Nephron (organoid): ENCODE results near the gene NELFCD.

ENCODE experiments used
- H3K27ac Mint-ChIP-seq, 3 experiments: 2 replicates each; pipeline ENCODE4 v1.8.0; 2020; ENCODE audit warnings: mixed read lengths in 3 of 3, mild to moderate bottlenecking in 2 of 3, moderate library complexity in 1 of 3
- H3K27me3 Mint-ChIP-seq: 2 replicates; pipeline ENCODE4 v1.8.0; 2021; ENCODE audit warnings: low read depth, mild to moderate bottlenecking, moderate library complexity, mixed read lengths
- H3K36me3 Mint-ChIP-seq: 2 replicates; pipeline ENCODE4 v1.8.0; 2020; ENCODE audit warnings: low read depth, mixed read lengths
- H3K4me1 Mint-ChIP-seq: 2 replicates; pipeline ENCODE4 v1.8.0; 2020; ENCODE audit warnings: mixed read lengths
- H3K4me3 Mint-ChIP-seq, 3 experiments: 2 replicates each; pipeline ENCODE4 v1.8.0; 2020; ENCODE audit warnings: mild to moderate bottlenecking in 3 of 3, mixed read lengths in 3 of 3, moderate library complexity in 2 of 3
- H3K9me3 Mint-ChIP-seq: 2 replicates; pipeline ENCODE4 v1.8.0; 2020; ENCODE audit warnings: mixed read lengths
- TF ChIP-seq, protein P1 (sequence below), 3 experiments: fragments of 200-600 bp; sonication (generic); IDR thresholded peaks; one replicate each; pipeline ENCODE4 v1.5.0; 2021; ENCODE audit warnings: antibody characterized with exemption in 3 of 3; ENCODE audit not compliant: unreplicated experiment in 3 of 3

NELFCD gene

GRCh38 chr20:58988565-58988882, 7.5 kb downstream of the NELFCD start:
- no peak overlapping the region for H3K27ac Mint-ChIP-seq
- TF ChIP-seq, protein P1, sequence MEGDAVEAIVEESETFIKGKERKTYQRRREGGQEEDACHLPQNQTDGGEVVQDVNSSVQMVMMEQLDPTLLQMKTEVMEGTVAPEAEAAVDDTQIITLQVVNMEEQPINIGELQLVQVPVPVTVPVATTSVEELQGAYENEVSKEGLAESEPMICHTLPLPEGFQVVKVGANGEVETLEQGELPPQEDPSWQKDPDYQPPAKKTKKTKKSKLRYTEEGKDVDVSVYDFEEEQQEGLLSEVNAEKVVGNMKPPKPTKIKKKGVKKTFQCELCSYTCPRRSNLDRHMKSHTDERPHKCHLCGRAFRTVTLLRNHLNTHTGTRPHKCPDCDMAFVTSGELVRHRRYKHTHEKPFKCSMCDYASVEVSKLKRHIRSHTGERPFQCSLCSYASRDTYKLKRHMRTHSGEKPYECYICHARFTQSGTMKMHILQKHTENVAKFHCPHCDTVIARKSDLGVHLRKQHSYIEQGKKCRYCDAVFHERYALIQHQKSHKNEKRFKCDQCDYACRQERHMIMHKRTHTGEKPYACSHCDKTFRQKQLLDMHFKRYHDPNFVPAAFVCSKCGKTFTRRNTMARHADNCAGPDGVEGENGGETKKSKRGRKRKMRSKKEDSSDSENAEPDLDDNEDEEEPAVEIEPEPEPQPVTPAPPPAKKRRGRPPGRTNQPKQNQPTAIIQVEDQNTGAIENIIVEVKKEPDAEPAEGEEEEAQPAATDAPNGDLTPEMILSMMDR (IDR thresholded peaks at IDR 0.05; ENCODE audit: unreplicated experiment in 3 of 3) = no peak
- H3K9me3 Mint-ChIP-seq = no peaks in the 10 kb centered on the region
- H3K4me3 Mint-ChIP-seq = no peak overlapping the region
- peaks cover 23% of the 10 kb centered on the region for H3K4me1 Mint-ChIP-seq
- peaks cover 71% of the 10 kb centered on the region for H3K36me3 Mint-ChIP-seq
- no peaks in the 10 kb centered on the region for H3K27me3 Mint-ChIP-seq

DNA sequence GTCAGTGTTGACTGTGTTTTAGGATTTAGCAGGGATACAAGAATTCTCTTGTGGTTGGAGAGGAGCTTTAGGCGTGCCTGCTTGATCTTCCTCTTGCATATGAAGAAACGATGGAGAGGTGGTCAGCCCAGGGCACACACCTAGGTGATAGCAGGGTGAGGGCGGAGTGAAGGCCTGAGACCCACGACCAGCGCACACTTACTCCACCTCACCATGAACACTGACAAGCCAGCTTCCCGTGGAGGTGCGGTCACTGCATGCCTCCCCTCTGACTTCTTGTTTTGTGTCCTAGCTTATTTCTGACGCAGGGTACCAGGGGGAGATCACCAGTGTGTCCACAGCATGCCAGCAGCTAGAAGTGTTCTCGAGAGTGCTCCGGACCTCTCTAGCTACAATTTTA, 8.1 kb downstream of the NELFCD start:
- H3K36me3 Mint-ChIP-seq = peaks cover 73% of the 10 kb centered on the region
- no peaks in the 10 kb centered on the region for H3K9me3 Mint-ChIP-seq
- no peak overlapping the region for H3K27ac Mint-ChIP-seq
- TF ChIP-seq, protein P1 (IDR thresholded peaks at IDR 0.05; ENCODE audit: unreplicated experiment in 3 of 3) = no peak
- H3K4me1 Mint-ChIP-seq = peaks cover 16% of the 10 kb centered on the region
- H3K4me3 Mint-ChIP-seq = no peak overlapping the region
- H3K27me3 Mint-ChIP-seq = no peaks in the 10 kb centered on the region

GRCh38 chr20:58990651-58991445, 9.8 kb downstream of the NELFCD start:
- peaks cover 83% of the 10 kb centered on the region for H3K36me3 Mint-ChIP-seq
- no peak overlapping the region for H3K27ac Mint-ChIP-seq
- no peaks in the 10 kb centered on the region for H3K9me3 Mint-ChIP-seq
- H3K4me1 Mint-ChIP-seq = peaks cover 15% of the 10 kb centered on the region
- TF ChIP-seq, protein P1 (IDR thresholded peaks at IDR 0.05; ENCODE audit: unreplicated experiment in 3 of 3) = no peak
- no peak overlapping the region for H3K4me3 Mint-ChIP-seq
- no peaks in the 10 kb centered on the region for H3K27me3 Mint-ChIP-seq

- Mint-ChIP-seq H3K9me3 (no peaks in the 10 kb centered on the region), H3K27me3 (no peaks in the 10 kb centered on the region), H3K4me1 (peaks cover 13% of the 10 kb centered on the region), H3K27ac (no peak overlapping the region), H3K4me3 (no peak overlapping the region), H3K36me3 (peaks cover 85% of the 10 kb centered on the region)
- TF ChIP-seq, protein P1 (IDR thresholded peaks at IDR 0.05; ENCODE audit: unreplicated experiment in 3 of 3) = no peak
Observed at GRCh38 chr20:58991715-58992114, 10.7 kb downstream of the NELFCD start.

- Mint-ChIP-seq H3K36me3 (peaks cover 83% of the 10 kb centered on the region), H3K4me1 (peaks cover 5% of the 10 kb centered on the region), H3K4me3 (no peak overlapping the region), H3K9me3 (no peaks in the 10 kb centered on the region), H3K27ac (no peak overlapping the region), H3K27me3 (no peaks in the 10 kb centered on the region)
- TF ChIP-seq, protein P1 (IDR thresholded peaks at IDR 0.05; ENCODE audit: unreplicated experiment in 3 of 3) = no peak
Observed at GRCh38 chr20:58992911-58993310, 11.9 kb downstream of the NELFCD start.
